Inflammatory macrophage (primary cell): ENCODE data around the gene PADI1.

Experiments
- DNase-seq, 2 donors: peaks; one replicate each; pipeline ENCODE4 v3.0.0-alpha.2; 2020 to 2022

The PADI1 gene

DNA sequence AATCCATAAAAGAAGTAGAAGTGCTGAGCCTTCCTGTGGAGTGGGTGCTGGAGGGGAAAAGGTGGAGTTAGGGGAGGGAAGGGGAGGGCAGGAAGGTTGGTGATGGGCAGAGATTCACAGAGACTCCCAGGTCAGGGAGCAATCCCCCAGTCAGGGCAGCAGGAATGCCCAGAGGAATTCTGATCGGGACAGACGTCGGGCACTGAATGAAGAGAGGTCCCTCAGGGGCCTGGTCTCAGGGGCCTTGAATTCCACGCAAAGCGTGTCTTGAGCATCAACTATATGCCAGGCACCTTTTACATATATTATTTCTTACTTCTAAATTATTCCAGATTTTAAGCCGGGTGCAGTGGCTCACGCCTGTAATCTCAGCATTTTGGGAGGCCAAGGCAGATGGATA, 7.2 kb upstream of the PADI1 start:
- no peak for DNase-seq

DNA sequence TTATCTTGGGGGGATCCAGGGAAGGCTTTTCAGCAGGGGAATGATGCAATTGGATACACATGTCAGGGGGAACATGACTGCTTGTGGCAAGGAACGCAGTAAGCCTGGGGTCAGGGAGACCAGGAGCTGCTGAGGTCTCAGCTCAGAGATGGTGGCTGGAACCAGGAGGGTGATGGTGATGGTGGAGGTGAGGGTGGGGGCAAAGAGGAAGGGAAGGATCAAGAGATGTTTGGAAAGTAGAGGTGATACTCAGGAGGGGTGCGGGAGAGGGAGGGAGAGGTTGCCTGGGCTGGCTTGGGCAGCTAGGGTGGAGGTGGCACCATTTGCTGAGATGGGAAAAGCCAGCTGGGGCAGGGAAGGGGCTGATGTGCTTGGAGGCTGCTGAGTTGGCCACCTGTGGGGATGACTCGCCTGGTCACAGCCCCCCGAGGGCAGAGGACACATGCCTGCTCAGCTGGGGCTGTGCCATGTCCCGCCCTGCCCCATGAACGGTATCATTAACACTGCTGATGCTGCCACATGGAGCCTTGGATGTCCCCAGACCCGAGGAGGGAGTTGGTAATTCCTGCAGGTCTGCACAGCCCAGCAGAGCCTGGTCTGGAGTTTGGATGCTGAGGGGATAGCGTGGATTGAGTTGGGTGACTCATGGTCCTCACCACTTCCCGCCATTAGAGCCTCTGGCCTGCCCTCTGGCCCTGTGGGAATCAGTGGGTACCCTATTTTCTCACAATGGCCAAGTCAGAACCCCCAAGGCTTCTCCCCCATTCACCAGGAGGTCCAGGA, 6.3 kb upstream of the PADI1 start:
- no peak for DNase-seq

DNA sequence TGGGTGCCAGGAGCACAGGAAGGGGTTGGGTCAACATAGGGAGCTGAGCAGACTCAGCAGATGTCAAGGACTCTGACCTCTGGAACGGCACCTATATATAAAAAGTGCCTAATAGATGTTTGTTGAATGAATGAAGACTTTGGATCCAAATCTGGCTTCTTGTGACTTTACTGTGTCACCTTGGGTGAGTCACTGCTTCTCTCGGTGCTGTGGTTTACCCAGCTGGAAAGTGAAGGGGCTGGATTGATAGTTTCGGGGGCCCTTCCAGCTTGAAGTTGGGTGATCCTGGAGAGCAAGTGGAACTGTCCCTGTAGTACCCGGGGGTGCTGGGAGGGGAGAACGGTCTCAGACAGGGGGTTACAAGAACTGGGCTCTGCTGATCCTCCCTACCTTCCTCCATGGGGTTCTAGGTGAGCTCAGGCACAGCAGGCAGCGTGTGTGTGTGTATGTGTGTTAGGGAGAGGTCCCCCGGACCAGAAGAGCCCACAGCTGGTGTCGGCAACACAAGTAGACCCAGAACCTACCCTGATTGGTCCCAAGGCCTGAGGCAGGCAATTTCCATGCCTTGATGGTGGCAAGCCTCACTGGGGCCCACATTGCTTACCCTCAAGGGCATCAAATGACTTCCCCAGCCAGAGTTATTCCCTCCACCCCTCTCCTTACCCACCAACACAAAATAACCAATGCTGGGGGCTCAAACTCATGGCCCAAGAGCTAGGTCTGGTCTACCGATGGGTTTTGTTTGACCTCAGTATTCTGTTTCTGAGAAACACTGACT, 5.5 kb upstream of the PADI1 start:
- DNase-seq: no peak

DNA sequence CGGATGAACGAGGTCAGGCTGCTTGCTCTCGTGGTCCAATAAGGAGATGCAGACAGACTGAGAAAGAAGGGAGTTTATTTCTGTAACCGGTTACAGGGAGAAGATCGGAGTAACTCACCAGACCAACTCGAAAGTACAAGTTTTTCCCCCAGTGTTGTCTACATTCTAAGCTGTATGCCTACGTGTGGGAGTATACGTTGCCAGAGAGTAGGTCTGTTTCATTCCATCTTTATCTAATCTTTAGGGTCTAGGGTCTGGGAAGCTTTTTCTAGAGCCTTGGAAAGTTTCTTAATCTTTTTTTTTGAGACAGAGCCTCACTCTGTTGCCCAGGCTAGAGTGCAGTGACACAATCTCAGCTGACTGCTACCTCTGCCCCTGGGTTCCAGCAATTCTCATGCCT, 4.7 kb upstream of the PADI1 start:
- no peak for DNase-seq

DNA sequence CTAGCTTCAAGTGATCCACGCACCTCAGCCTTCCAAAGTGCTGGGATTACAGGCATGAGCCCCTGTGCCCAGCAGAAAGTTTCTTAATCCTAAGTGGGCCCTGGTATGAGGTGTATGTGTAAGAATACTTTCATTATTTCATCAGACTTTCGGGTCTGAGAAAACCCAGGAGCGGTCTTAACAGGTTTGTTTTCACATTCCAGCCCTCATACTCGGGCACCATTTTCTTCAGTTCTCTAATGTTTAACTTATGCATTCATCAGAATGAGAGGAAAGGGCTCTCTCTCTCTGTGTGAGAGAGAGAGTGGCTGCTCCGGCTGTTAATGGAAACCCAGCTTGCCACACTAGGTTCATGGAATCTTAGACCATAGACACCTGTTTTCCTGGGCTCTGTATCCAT, 4.2 kb upstream of the PADI1 start:
- DNase-seq: no peak

DNA sequence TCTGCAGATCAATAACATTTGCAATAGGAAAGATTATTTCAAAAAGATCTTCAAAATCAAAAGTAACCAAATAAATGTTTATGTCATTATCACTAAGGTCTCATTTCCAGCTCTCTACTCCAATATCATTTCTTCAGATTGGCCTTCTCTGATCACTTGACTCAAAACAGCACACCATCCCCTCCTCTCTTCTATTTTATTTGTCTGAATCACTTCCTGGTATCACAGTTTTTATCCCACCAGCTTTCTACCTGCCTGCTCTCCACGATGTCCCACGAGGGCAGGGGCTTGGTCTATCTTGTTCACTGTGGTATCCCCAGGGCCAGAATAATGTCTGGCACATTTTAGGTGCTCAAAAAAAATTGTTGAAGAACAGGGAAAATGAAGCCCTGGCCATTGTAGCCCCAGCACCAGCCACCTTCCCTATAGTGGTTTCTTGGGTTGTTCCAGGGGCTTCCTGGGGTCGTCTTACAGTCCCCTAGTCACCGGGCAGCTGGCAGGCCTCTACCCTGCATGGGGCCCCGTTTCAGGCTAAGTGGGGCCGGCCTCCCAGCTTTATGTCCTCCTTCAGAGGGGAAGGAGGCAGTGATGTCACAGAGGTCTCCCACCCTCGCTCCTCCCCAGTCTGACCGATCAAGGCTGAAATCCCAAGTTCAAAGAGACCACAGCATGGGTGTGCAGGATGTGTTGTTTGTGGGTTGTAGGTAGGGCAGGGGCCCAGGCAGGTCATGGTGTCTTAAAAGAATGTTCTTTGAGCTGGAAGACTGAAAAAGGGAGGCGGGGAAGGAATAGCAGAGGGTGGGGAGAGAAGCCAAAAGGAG, 3.5 kb upstream of the PADI1 start:
- DNase-seq: no peak

DNA sequence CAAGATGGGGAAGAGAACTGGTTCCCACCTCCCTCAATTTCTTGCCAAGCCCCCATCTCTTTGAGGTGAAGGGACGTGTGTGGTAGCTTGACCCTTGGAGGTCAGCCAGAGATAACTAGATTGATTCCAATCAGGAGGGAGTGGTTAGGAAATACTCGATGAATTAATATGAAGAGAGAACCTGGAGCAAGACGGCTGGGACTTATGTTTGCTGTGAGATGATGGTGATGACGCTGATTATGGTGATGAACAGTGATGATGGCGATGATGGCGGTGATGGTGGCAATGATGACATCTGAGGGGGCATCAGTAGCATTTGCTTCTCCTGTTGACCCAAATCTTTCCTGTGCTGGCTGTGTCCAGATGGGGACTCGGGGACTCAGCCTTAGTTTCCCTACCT, 724 bp downstream of the PADI1 start:
- DNase-seq: no peak

DNA sequence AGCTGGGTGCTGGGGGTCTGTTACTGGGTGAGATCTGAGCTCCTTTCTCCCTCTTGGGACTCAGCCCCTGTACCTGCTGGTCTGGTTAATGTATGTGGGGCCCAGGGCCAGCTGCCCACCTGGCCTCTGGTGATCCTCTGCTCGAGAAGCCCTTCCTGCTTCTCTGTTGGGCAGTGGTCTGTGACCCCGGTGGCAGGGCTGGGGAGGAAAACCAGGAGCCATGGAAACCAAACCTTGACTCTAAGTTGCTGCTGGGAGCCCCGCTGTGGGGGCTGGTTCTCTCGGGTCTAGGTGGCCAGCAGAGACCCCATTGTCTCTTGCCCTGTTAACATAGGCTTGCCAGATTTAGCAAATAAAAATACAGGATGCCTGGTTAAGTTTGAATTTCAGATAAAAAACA, 1.3 kb downstream of the PADI1 start:
- no peak for DNase-seq

DNA sequence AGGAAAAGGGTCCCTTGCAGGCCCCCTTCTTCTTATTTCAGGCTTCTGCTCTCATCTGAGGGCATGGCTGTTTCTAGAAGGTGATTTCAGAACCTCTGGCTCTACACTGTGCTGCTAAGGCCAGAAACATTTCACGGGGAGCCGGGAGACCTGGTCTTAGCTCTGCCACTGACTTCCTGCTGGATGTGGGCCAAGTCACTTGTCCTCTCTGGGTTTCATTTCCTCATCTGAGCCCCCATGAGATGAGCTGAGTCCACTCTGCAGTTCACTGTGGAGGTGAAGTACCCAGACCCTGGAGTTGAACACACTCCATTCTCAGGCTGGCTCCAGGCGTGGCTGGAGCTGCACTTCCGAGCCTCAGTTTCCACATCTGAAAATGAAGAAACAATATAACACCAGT, 2.1 kb downstream of the PADI1 start:
- peak; percentile 70 to 85 for DNase-seq

DNA sequence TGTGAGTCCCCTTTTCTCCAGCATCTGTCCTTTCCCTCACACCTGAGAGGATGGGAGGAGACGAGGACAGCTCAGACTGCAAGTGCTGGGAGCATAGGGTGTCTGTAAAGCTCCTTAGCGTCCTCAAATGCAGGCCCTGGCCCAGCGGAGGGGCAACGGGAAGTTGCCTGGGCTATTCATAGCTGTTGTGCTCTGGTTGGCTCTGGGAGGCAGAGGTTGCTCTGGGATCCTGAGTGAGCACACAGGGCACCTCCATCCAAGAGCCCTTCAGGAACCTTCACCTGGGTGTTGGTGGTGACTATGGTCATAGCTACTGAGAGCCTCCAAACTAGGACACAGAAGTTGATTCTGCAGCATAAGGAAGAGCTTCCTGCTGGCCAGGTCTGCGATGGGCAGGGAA, 2.6 kb downstream of the PADI1 start:
- peak; percentile 30 to 40 for DNase-seq

DNA sequence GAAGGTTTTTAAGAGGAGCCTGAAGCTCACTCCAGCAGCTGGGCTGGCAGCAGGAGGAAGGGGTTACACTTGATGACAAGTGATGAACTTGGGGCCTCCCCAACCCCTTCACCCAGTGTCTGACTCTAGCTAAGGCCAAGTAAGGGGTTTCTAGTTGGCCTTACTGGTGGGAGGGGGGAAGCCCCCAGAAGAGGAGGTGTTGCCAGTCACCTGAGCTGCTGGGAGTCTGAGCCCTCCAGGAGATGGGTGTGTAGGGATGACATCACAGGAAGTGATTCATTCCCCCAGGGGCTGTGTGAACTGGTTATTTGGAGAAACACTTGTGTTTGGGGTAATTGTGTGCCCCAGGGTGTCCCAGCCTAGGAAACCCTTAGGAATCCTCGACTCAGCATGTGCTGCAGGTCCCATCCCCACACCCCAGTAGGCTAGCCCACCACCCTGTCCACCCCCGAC, 3.1 kb downstream of the PADI1 start:
- DNase-seq: peak; percentile 31 to 53

DNA sequence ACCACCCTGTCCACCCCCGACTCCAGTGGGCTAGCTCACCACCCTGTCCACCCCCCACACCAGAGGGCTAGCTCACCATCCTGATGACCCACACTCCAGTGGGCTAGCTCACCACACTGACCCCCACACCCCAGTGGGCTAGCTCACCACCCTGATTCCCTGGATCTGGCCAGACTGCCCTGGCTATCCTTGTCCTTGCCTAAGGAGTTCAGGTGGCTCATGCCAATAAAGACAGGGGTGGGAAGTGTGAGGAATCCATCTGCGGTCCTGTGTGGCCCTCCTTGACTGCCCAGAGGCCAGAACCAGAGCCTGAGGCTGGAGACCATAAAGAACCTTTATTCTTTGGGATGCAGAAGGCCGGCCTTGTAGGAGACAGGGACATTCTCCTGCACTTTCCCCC, 3.6 kb downstream of the PADI1 start:
- no peak for DNase-seq

DNA sequence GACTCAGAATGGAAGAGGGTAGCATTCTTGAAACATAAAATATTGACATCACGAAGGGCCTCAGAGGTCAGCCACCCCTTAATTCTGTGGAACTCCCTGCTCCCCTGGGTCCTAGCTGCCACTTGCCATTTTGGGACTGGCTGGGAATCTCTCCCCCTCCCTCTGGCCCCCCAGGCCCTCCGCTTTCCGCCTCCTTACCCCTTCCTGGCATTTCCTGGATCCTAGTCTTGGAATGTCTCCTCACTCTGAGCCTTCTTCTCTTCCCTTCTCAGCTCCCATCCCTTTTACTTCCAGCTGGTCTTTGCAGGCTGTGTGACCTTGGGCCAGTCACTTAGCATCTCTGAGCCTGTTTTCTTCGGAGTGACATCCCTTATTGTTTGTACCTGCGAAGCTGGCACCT, 4.5 kb downstream of the PADI1 start:
- DNase-seq: no peak

DNA sequence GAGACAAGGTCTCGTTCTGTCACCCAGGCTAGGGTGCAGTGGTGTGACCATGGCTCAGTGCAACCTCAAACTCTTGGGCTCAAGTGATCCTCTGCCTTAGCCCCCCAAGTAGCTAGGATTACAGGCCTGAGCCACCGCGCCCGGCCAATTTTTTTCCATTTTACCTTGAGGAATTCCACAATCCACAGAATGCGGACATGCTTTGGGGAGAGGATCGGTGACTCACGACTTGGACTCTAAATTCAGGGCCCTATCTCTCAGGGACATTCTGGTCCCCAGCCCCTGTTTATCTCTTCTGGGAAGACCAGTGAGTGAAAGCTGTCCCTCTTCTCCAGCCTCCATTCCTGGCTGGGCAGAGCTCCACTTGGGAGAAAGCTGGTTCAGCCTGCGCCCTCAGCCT, 5.2 kb downstream of the PADI1 start:
- DNase-seq: no peak

DNA sequence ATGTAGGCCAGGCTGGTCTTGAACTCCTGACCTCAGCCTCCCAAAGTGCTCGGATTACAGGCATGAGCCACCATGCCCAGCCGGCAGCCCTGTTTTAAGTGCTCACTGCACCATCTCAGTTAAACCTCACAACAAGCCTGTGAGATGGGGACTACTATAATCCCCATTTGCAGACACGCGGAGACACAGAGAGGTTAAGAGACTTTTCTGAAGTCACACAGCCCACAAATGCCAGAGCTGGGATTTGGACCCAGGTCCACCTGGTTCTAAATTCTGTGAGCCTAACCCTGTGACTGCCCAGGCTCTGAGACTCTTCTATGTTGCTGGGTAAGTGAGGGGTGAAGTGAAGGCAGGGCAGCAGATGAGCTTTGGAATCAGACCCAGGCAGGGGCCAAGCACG, 6.4 kb downstream of the PADI1 start:
- no peak for DNase-seq

DNA sequence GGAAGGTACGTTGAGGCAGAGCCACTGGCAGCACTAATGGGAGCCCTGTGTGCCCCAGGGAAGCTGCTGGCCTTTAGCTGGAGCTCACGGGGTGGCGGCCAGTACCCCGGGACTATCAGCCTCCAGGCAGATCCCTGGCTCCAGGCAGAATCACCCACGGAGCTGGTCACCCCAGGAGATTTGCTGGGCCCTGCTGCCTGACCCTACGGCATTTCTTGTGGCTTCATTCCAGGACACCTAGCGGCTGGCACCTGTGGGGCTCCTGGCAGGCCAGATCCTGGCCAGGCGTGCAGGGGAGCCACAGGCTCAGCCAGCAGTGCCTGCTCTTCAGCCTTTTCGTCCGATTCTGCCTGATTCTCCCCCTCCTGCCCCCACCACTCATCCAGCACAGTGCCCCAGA, 7.1 kb downstream of the PADI1 start:
- DNase-seq: no peak

DNA sequence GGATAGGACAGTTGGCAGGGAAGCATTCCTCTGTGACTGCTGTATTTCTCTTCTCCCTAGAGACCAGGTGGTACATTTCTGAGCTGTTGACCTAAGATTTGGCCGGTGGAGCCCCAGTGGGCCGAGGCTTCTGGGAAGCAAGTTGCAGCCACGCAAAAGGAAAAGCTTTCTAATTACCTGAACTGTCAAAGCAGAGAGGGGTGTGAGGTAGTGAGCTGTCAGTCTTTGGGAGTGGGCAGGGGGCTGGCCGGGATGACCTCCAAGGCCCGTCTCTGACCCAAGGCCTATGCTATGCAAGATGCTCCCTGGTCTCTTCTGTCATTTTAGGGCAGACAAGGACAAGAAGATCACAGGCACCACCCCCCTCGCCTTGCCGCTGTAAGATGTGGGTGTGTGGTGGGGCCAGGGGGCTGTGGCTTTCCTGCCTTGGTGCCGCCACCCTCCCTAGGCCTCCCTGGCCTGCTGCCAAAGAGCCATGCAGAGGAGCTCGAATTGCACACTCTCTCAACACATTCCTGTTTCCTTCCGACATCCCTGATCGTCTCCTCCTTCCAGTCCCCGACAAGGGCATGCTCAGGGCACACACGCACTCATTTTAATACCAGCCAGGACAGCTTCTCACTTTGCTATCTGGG, 7.7 kb downstream of the PADI1 start:
- DNase-seq: peak; percentile 10 to 25

DNA sequence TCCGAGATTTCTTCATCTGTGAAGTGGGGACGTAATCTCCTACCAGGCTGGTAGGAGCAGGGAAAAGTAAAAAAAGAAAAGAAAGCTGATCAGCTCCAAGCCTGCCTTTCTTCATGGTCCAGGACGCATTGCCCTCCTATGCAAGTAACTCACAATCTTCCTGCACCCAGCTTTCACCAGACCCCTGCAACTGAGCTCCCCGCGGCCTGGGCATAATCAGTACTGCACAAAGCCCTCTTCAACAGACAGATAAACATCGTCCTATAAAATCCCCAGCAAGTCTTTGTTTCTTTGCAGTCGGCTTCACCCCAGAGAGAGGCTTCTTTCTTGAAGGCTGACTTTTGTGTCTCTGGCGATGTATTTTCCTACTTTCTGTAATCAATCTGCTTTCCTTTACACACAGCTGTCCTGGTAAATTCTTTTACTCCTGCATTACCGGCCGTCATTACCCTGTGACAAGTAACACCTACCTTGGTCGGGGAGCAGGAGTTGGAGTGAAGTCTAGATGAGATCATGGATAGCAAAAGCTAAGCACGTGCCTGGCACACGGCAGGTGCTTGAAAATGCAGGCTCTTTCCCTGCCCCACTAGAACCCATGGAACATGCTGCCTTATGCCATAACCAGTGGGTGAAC, 8.3 kb downstream of the PADI1 start:
- no peak for DNase-seq

DNA sequence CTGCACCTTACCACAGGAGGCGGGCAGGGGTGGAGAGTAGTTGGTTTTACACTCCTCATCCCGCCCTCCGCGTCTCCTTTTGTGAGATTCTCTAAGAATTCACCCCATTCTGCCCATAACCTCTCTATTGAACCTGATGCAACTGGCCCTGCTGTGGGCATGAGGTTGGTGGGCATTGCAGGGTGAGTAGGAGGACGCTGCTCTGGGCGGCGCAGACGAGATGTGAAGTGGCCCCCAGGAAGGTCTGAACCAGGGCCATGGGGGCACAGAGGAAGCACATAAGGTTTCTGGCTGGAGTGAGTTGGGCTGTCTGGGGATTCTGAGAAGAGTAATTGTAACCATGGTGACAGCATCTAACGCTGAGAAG, 8.8 kb downstream of the PADI1 start:
- DNase-seq: no peak

DNA sequence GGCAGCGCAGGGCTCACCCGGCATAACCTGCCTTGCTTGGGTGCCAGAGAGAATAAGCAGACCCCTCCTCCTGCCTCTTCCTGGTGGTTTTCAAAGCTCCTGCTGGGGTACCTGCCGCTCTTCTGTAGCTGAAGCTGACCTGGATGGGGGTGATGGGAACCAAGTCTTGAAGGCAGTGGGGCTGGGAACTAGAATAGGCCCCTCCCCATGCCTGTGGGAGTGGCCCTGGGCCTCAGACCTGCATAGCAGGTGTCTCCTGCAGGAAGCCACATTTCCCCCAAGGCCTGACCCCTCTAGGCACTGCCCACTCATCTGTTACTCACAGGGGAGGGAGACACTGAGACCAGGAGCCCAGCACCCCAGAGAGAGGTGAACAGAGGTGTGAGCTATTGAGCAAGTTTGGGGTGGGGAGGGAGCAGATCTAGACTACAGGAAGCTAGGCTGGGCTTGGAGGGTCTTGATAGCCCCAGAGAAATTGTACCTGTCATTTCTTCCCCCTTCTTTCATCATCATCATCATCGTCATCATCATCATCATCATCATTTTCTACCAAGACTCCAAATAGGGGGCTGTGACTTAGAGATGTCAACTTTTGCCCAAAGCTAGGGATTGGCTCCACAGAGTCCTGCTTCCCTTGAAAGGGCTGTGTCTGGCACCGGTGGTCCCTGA, 10.1 kb downstream of the PADI1 start:
- DNase-seq: no peak

DNA sequence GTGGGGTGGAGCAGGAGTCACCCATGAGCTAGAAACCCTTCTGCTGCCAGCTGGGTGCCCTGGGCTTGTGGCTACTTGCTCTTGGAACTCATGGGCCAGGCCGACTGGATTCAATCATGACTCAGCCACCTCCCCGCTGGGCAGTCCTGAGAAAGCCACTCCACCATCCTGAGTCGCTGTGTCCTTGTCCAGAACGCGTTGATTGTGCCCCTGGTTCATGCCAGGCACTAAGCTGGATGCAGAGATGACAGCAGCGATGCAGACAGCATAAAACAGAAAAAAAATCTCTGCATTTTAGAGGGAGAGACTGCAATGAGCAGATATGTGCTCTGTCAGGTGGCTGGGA, 10.6 kb downstream of the PADI1 start:
- no peak for DNase-seq

DNA sequence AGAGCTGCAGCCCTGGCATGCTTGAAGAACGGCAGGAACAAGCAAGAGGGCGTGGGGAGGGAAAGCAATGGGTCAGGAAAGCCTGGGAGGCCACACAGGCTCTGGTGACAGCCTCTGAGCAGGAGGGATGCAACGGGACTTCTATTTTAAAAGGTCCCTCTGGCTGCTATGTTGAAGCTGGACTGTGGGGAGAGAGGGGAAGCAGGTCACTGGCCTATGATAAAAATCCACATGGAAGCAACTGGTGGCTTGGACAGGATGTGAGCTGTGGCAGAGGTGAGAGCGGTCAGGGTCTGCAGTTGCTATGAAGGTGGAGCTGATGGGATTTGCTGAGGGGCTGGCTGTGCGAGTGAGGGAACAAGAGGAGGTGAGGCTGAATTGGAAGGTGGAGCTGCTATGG, 11.2 kb downstream of the PADI1 start:
- no peak for DNase-seq
